ENCODE data around the gene CAMKK1.
A peak's percentile ranks its signal among the peaks of the same experiment; 100 is the strongest.

The CAMKK1 gene

GRCh38 chr17:3895354-3895753 lies 2.5 kb upstream of the CAMKK1 start:
- DNase-seq: no peak

GRCh38 chr17:3894911-3895343 lies 2.1 kb upstream of the CAMKK1 start:
- no peak for DNase-seq

- no peak for DNase-seq
Measured at GRCh38 chr17:3894188-3894587, 1.3 kb upstream of the CAMKK1 start.

GRCh38 chr17:3893720-3894116 lies 865 bp upstream of the CAMKK1 start:
- no peak for DNase-seq

GRCh38 chr17:3892095-3892998 lies 506 bp downstream of the CAMKK1 start:
- DNase-seq: peak; percentile 87

- no peak for DNase-seq
Measured at GRCh38 chr17:3891626-3892094, 1.2 kb downstream of the CAMKK1 start.

- DNase-seq: no peak
Measured at GRCh38 chr17:3890878-3891219, 2.0 kb downstream of the CAMKK1 start.

GRCh38 chr17:3890082-3890877 lies 2.6 kb downstream of the CAMKK1 start:
- no peak for DNase-seq

- DNase-seq: no peak
Measured at GRCh38 chr17:3889325-3890012, 3.4 kb downstream of the CAMKK1 start.

- DNase-seq: no peak
Measured at GRCh38 chr17:3888343-3889171, 4.3 kb downstream of the CAMKK1 start.

- DNase-seq: no peak
Measured at GRCh38 chr17:3887804-3888203, 5.0 kb downstream of the CAMKK1 start.

GRCh38 chr17:3887394-3887793 lies 5.5 kb downstream of the CAMKK1 start:
- no peak for DNase-seq

- DNase-seq: peak; percentile 45
Measured at GRCh38 chr17:3886776-3887175, 6.1 kb downstream of the CAMKK1 start.

- DNase-seq: no peak
Measured at GRCh38 chr17:3885970-3886369, 6.9 kb downstream of the CAMKK1 start.

GRCh38 chr17:3885271-3885670 lies 7.6 kb downstream of the CAMKK1 start:
- DNase-seq: no peak

- no peak for DNase-seq
Measured at GRCh38 chr17:3884188-3884587, 8.7 kb downstream of the CAMKK1 start.

GRCh38 chr17:3882276-3882675 lies 10.6 kb downstream of the CAMKK1 start:
- DNase-seq: no peak

- DNase-seq: no peak
Measured at GRCh38 chr17:3880983-3881382, 11.9 kb downstream of the CAMKK1 start.

- DNase-seq: no peak
Measured at GRCh38 chr17:3879591-3880417, 13.0 kb downstream of the CAMKK1 start.

GRCh38 chr17:3879186-3879585 lies 13.7 kb downstream of the CAMKK1 start:
- DNase-seq: no peak

- no peak for DNase-seq
Measured at GRCh38 chr17:3877220-3877619, 15.6 kb downstream of the CAMKK1 start.
